Epithelial cell of proximal tubule (primary cell): ENCODE data around the gene RANBP1. TPM values are rescaled to one million over a fixed set of nuclear protein-coding genes. Genes with fewer than 3 reads are reported as not detected.
A peak's percentile ranks its signal among the peaks of the same experiment; 100 is the strongest.

ENCODE experiments used
- DNase-seq: peaks from one replicate; pipeline ENCODE4 v3.0.0-alpha.2; 2011; ENCODE audit warnings: low read depth
- H3K4me3 ChIP-seq: 2 replicates; pipeline ENCODE4 v1.5.1; 2011; ENCODE audit warnings: low read depth, mild to moderate bottlenecking, low read length
- CTCF ChIP-seq: conservative IDR thresholded peaks from 2 replicates; pipeline ENCODE4 v1.5.1; 2012; ENCODE audit warnings: low read depth, mild to moderate bottlenecking, low read length
- total RNA-seq: library from RNA; depleted of rRNA; stranded (reverse); fragments of >200 nt; gene quantifications from 2 replicates; pipeline ENCODE4 v1.2.3, GENCODE V29; 2015

RANBP1 gene
- total RNA-seq, 1 donor from 2014 or later = 1,034 TPM

GRCh38 chr22:20152464-20152890, 36.6 kb downstream of the RANBP1 start:
- DNase-seq = no peak
- no peak overlapping the region for H3K4me3 ChIP-seq
- no peak for TF ChIP-seq CTCF

- TF ChIP-seq CTCF = no peak
- no peak for DNase-seq
- no peak overlapping the region for H3K4me3 ChIP-seq
Measured at GRCh38 chr22:20153945-20154344, 38.0 kb downstream of the RANBP1 start.

- H3K4me3 ChIP-seq = no peak overlapping the region
Measured at GRCh38 chr22:20154602-20155187, 38.8 kb downstream of the RANBP1 start.

GRCh38 chr22:20155330-20156041, 39.6 kb downstream of the RANBP1 start:
- no peak for DNase-seq
- no peak overlapping the region for H3K4me3 ChIP-seq
- TF ChIP-seq CTCF = no peak

More at GRCh38 chr22:20154602-20155187, 38.8 kb downstream of the RANBP1 start:
- TF ChIP-seq CTCF = no peak
- DNase-seq = no peak

- no peak for DNase-seq
- no peak overlapping the region for H3K4me3 ChIP-seq
- no peak for TF ChIP-seq CTCF
Measured at GRCh38 chr22:20156042-20156389, 40.1 kb downstream of the RANBP1 start.

GRCh38 chr22:20156611-20157429, 40.9 kb downstream of the RANBP1 start:
- TF ChIP-seq CTCF = peak; percentile 95
- H3K4me3 ChIP-seq = no peak overlapping the region
- no peak for DNase-seq
